ENCODE measurements around the gene FBLN1. TPM values are rescaled to one million over a fixed set of nuclear protein-coding genes. Genes with fewer than 3 reads are reported as not detected.

FBLN1 gene
- total and polyA plus RNA-seq, 2 of the 13 experiments (the other 11 are each of a cell fraction or from before 2014, with no cell fraction given) = 37.3 to 103 TPM

DNA sequence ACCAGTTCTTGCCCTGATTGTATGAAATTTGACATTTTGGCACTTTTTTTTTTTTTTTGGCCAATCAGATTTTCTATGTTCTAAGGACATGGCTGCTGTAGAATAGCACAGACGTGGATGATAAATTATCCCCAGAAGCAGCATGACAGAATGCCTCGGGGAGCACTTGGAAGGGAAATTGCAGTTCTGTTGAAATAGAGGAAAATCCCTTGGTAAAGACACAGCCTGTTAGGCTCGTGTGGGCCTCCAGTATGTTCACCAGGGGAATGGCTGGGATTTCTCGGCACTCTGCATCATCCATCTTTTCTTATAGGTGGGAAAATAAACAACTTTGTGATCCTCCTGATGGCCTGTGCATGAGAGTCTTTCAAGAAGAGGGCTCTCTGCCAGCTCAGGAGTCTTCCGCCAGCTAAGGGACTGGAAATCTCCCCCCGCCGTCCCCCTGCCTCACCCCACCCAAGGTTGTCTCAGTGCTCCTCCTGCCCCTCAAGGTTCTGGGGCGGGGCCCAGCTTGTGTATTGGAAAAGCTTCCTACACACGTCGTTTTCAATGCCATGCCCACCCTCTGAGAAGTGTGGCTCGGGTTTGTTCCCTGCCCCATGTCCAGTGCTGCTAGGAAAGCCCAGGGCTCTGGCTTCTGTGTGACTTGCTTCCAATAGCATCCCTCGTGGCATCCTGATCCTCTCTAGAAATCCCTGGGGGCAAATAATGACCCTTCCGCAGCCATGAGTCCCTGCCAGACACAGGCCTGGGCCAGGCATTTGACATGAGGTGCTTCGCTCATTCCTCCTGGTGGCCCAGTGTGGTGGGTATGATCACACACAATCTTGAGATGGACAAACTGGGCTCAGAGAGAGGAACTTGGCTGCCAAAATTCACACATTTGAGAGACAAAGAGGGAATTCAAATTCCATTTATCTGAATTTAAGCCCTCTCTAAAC lies 98.4 kb downstream of the FBLN1 start:
- no peak overlapping the region for H3K4me2 ChIP-seq (ENCODE audit: low read depth, low read length)
- no TSS peak for BruUV-seq (replicated peaks)
- ChIA-PET CTCF (ENCODE audit: low intra/inter-chr PET ratio, low total read pairs) (no interaction called here), POLR2A (no interaction called here)
- no peak overlapping the region for H3K4me3 ChIP-seq (replicated peaks in 1 of 3; ENCODE audit: insufficient read depth in 1 of 3, low read depth in 2 of 3, low read length in 3 of 3)
- no peak for DNase-seq (ENCODE audit: low spot score)
- intact Hi-C loops (cut with micrococcal nuclease; ENCODE audit: unreplicated experiment) = no loop called here
- H3K27ac ChIP-seq (ENCODE audit: extremely low read length, insufficient read depth, low read length) = no peak overlapping the region
- no peaks in the 10 kb centered on the region for H3K79me2 ChIP-seq (ENCODE audit: insufficient read depth, low read length)
- no peak for FAIRE-seq
- H3K36me3 ChIP-seq (replicated peaks in 1 of 2; ENCODE audit: control insufficient read depth in 1 of 2, insufficient read depth in 2 of 2, low read length in 2 of 2) = peaks cover 2 to 3% of the 10 kb centered on the region in 2 experiments; a peak in 2 of 5 replicates
- TF ChIP-seq MAZ (IDR thresholded peaks at IDR 0.05; ENCODE audit: borderline replicate concordance, low read depth, low read length) (no peak), MAZ (CRISPR knock-in tag; IDR thresholded peaks at IDR 0.05; ENCODE audit: low read depth) (no peak), MXD4 (CRISPR knock-in tag; IDR thresholded peaks at IDR 0.05) (no peak), ZNF101 (CRISPR knock-in tag; IDR thresholded peaks at IDR 0.05; ENCODE audit: borderline replicate concordance, low read depth) (no peak), SIX1 (CRISPR knock-in tag; IDR thresholded peaks at IDR 0.05; ENCODE audit: borderline replicate concordance) (no peak), ZNF546 (CRISPR knock-in tag; conservative IDR thresholded peaks at IDR 0.05) (no peak)
- no peak for ATAC-seq
- no peak overlapping the region for H2AFZ ChIP-seq (ENCODE audit: low read length)
- H3K27me3 ChIP-seq (ENCODE audit: control insufficient read depth in 1 of 2, insufficient read depth in 2 of 2, low read length in 2 of 2) = no peaks in the 10 kb centered on the region
- no peaks in the 10 kb centered on the region for H4K20me1 ChIP-seq (ENCODE audit: insufficient read depth, low read length)
- H3K9ac ChIP-seq (ENCODE audit: insufficient read depth, low read depth, low read length) = no peak overlapping the region
- 93% methylated on average over 10 of the region's 14 CpGs for WGBS (ENCODE audit: low lambda C conversion rate)
- in situ Hi-C loops (cut with HindIII; ENCODE audit: extremely low pct_ligation_motif_present, low pct_unique_long_range_greater_than_20kb) = no loop called here
- no peaks in the 10 kb centered on the region for H3K9me3 ChIP-seq (ENCODE audit: low read length)
- peaks cover 30% of the 10 kb centered on the region for H3K4me1 ChIP-seq (ENCODE audit: insufficient read depth, low read length)

DNA sequence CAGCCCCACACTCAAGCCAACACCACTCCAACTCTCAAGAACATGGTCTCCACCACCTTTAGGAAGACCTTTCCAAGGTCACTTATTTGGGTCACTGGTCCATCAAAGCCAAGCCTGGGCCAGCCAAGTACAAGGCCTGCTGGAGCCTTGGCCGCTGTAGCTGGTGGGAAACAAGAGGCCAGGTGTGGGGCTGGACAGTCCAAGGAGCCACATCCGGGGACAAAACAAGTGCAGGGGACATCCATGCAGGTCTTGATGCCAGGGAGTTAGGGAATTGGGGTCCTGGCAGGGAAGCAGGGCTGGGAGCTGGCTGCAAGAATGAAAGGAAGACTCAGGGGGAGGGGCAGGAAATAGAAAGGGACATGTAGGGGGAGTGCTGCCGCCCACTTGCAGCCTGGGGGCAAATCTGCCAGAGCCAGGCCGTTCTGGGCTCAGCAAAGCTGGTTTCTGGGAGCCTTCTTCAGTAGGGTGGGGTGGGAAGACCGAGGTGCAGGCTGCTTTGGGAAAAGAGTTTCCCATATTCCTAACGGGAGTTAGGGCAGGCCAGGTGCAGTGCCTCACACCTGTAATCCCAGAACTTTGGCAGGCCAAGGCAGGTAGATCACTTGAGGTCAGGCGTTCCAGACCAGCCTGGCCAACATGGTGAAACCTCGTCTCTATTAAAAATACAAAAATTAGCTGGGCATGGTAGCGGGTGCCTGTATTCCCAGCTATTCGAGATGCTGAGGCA lies 99.5 kb downstream of the FBLN1 start:
- POLR2A ChIA-PET = no interaction called here

More for the DNA sequence above, 99.5 kb downstream of the FBLN1 start:
- H4K20me1 ChIP-seq (ENCODE audit: insufficient read depth, low read length) = no peaks in the 10 kb centered on the region
- H3K4me2 ChIP-seq (ENCODE audit: low read depth, low read length) = no peak overlapping the region
- CTCF ChIA-PET (ENCODE audit: low intra/inter-chr PET ratio, low total read pairs) = no interaction called here
- peaks cover 26% of the 10 kb centered on the region for H3K4me1 ChIP-seq (ENCODE audit: insufficient read depth, low read length)
- H3K4me3 ChIP-seq (replicated peaks in 1 of 3; ENCODE audit: insufficient read depth in 1 of 3, low read depth in 2 of 3, low read length in 3 of 3) = no peak overlapping the region
- H3K9me3 ChIP-seq (ENCODE audit: low read length) = no peaks in the 10 kb centered on the region
- no peak overlapping the region for H3K9ac ChIP-seq (ENCODE audit: insufficient read depth, low read depth, low read length)
- DNase-seq (ENCODE audit: low spot score) (no peak), ATAC-seq (no peak), FAIRE-seq (no peak)
- no peak for TF ChIP-seq ZNF615 (CRISPR knock-in tag; IDR thresholded peaks at IDR 0.05; ENCODE audit: borderline replicate concordance)
- H3K79me2 ChIP-seq (ENCODE audit: insufficient read depth, low read length) = no peaks in the 10 kb centered on the region
- WGBS (ENCODE audit: low lambda C conversion rate) = 82% methylated on average over 10 of the region's 10 CpGs
- in situ Hi-C loops (cut with HindIII; ENCODE audit: extremely low pct_ligation_motif_present, low pct_unique_long_range_greater_than_20kb) (no loop called here), intact Hi-C loops (cut with micrococcal nuclease; ENCODE audit: unreplicated experiment) (no loop called here)
- no TSS peak for BruUV-seq (replicated peaks)
- peaks cover 2 to 3% of the 10 kb centered on the region in 2 experiments; a peak in 2 of 5 replicates for H3K36me3 ChIP-seq (replicated peaks in 1 of 2; ENCODE audit: control insufficient read depth in 1 of 2, insufficient read depth in 2 of 2, low read length in 2 of 2)
- H3K27me3 ChIP-seq (ENCODE audit: control insufficient read depth in 1 of 2, insufficient read depth in 2 of 2, low read length in 2 of 2) = no peaks in the 10 kb centered on the region
- no peak overlapping the region for H2AFZ ChIP-seq (ENCODE audit: low read length)
- H3K27ac ChIP-seq (ENCODE audit: extremely low read length, insufficient read depth, low read length) = no peak overlapping the region

Measured in HepG2 (cell line).